ENCODE measurements around the gene BPIFB6. TPM values are rescaled to one million over a fixed set of nuclear protein-coding genes. Genes with fewer than 3 reads are reported as not detected.

Gene BPIFB6
- total RNA-seq, 1 experiment from 2014 or later: not detected

DNA sequence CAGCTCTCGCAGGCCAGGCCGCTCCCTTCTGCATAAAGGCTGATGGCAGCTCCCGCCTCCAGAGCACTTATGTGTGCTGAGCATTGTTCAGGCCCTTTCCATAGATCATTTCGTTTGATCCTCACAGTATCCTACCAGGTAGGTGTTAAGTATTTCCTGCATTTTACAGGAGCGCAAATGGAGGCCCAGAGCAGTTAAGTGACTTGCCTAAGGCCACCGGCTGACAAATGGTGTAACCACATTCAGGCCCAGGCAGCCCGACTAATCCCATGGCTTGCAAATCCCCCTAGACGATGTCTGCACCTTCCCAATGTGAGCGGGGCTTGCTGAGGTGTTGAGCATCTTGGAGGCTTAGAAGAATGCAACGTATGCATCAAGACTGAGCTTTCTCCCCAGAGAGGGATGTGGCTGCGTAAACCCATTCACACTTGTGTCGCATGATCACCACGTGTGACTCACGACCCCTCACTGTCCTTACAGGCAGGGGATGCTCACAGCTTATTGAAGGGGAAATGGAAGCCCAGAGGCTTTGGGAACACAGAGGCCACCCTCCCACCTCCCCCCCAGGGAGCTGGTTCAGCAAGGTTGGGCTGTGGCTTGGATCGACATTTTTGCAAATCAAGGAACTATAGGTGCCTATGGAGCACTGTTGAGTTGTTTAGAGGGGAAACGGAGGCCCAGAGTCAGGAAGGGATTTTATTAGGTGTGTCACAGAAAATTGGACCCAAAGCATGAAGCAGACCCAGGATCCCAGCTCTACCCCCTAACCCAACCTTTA, 16.9 kb upstream of the BPIFB6 start:
- intact Hi-C loops (cut with micrococcal nuclease; ENCODE audit: unreplicated experiment): no loop called here
- DNase-seq (ENCODE audit: low spot score): no peak
- ChIA-PET POLR2A (ENCODE audit: low non-redundant PET) (no interaction called here), CTCF (no interaction called here)
- H3K27me3 ChIP-seq (replicated peaks; ENCODE audit: insufficient read depth, low read depth, low read length, poor library complexity): peaks cover 61% of the 10 kb centered on the region
- no peaks in the 10 kb centered on the region for H3K9me3 ChIP-seq (ENCODE audit: low read depth, low read length, poor library complexity, severe bottlenecking)
- H3K27ac ChIP-seq (ENCODE audit: low read depth, low read length, poor library complexity, severe bottlenecking): no peak overlapping the region
- H3K4me1 ChIP-seq (ENCODE audit: insufficient read depth, low read length, poor library complexity, severe bottlenecking): no peaks in the 10 kb centered on the region
- TF ChIP-seq, protein P1, sequence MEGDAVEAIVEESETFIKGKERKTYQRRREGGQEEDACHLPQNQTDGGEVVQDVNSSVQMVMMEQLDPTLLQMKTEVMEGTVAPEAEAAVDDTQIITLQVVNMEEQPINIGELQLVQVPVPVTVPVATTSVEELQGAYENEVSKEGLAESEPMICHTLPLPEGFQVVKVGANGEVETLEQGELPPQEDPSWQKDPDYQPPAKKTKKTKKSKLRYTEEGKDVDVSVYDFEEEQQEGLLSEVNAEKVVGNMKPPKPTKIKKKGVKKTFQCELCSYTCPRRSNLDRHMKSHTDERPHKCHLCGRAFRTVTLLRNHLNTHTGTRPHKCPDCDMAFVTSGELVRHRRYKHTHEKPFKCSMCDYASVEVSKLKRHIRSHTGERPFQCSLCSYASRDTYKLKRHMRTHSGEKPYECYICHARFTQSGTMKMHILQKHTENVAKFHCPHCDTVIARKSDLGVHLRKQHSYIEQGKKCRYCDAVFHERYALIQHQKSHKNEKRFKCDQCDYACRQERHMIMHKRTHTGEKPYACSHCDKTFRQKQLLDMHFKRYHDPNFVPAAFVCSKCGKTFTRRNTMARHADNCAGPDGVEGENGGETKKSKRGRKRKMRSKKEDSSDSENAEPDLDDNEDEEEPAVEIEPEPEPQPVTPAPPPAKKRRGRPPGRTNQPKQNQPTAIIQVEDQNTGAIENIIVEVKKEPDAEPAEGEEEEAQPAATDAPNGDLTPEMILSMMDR (conservative IDR thresholded peaks at IDR 0.05; ENCODE audit: low read depth, low read length): no peak
- no peak for TF ChIP-seq EZH2 (IDR thresholded peaks at IDR 0.05; ENCODE audit: borderline replicate concordance, low read depth, low read length, poor library complexity, severe bottlenecking)
- H3K4me3 ChIP-seq (ENCODE audit: low read depth, low read length, poor library complexity, severe bottlenecking): no peak overlapping the region
- no TSS peak for BruUV-seq (replicated peaks)
- H3K36me3 ChIP-seq (ENCODE audit: insufficient read depth, low read length, poor library complexity, severe bottlenecking): no peaks in the 10 kb centered on the region

- ChIA-PET POLR2A (ENCODE audit: low non-redundant PET) (interaction anchor here (0.6 kb wide), 1 partner anchor 45 kb away, joined by 3 read pairs; no protein-coding TSS in a partner anchor), CTCF (no interaction called here)
- no peak overlapping the region for H3K4me3 ChIP-seq (ENCODE audit: low read depth, low read length, poor library complexity, severe bottlenecking)
- no TSS peak for BruUV-seq (replicated peaks)
- intact Hi-C loops (cut with micrococcal nuclease; ENCODE audit: unreplicated experiment): no loop called here
- H3K9me3 ChIP-seq (ENCODE audit: low read depth, low read length, poor library complexity, severe bottlenecking): no peaks in the 10 kb centered on the region
- H3K36me3 ChIP-seq (ENCODE audit: insufficient read depth, low read length, poor library complexity, severe bottlenecking): no peaks in the 10 kb centered on the region
- H3K27me3 ChIP-seq (replicated peaks; ENCODE audit: insufficient read depth, low read depth, low read length, poor library complexity): peaks cover 61% of the 10 kb centered on the region
- H3K4me1 ChIP-seq (ENCODE audit: insufficient read depth, low read length, poor library complexity, severe bottlenecking): no peaks in the 10 kb centered on the region
- no peak for DNase-seq (ENCODE audit: low spot score)
- H3K27ac ChIP-seq (ENCODE audit: low read depth, low read length, poor library complexity, severe bottlenecking): no peak overlapping the region
- TF ChIP-seq, protein P1 (conservative IDR thresholded peaks at IDR 0.05; ENCODE audit: low read depth, low read length): no peak
- TF ChIP-seq EZH2 (IDR thresholded peaks at IDR 0.05; ENCODE audit: borderline replicate concordance, low read depth, low read length, poor library complexity, severe bottlenecking): no peak
These were observed 16.3 kb upstream of the BPIFB6 start for GRCh38 chr20:33015114-33015484.

- H3K36me3 ChIP-seq (ENCODE audit: insufficient read depth, low read length, poor library complexity, severe bottlenecking): no peaks in the 10 kb centered on the region
- CTCF ChIA-PET: no interaction called here
- H3K27me3 ChIP-seq (replicated peaks; ENCODE audit: insufficient read depth, low read depth, low read length, poor library complexity): peaks cover 56% of the 10 kb centered on the region
- no peak overlapping the region for H3K27ac ChIP-seq (ENCODE audit: low read depth, low read length, poor library complexity, severe bottlenecking)
- H3K4me3 ChIP-seq (ENCODE audit: low read depth, low read length, poor library complexity, severe bottlenecking): no peak overlapping the region
- TF ChIP-seq, protein P1 (conservative IDR thresholded peaks at IDR 0.05; ENCODE audit: low read depth, low read length): no peak
- no peak for TF ChIP-seq EZH2 (IDR thresholded peaks at IDR 0.05; ENCODE audit: borderline replicate concordance, low read depth, low read length, poor library complexity, severe bottlenecking)
- POLR2A ChIA-PET (ENCODE audit: low non-redundant PET): interaction anchor here (0.6 kb wide), 1 partner anchor 44 kb away, joined by 3 read pairs; no protein-coding TSS in a partner anchor
- intact Hi-C loops (cut with micrococcal nuclease; ENCODE audit: unreplicated experiment): no loop called here
- no peak for DNase-seq (ENCODE audit: low spot score)
- no peaks in the 10 kb centered on the region for H3K9me3 ChIP-seq (ENCODE audit: low read depth, low read length, poor library complexity, severe bottlenecking)
- no peaks in the 10 kb centered on the region for H3K4me1 ChIP-seq (ENCODE audit: insufficient read depth, low read length, poor library complexity, severe bottlenecking)
- no TSS peak for BruUV-seq (replicated peaks)
These were observed 15.5 kb upstream of the BPIFB6 start for GRCh38 chr20:33015700-33016580.
